LNCAP (cell line): ENCODE data around the gene PRSS23.

Experiments
- CTCF ChIP-seq: fragments of 450-650 bp; IDR thresholded peaks from 2 replicates; pipeline ENCODE4 v1.5.1; 2017; ENCODE audit warnings: mild to moderate bottlenecking

Gene PRSS23

GRCh38 chr11:86765878-86766277 is 34.5 kb upstream of the PRSS23 start:
- TF ChIP-seq CTCF: no peak

DNA sequence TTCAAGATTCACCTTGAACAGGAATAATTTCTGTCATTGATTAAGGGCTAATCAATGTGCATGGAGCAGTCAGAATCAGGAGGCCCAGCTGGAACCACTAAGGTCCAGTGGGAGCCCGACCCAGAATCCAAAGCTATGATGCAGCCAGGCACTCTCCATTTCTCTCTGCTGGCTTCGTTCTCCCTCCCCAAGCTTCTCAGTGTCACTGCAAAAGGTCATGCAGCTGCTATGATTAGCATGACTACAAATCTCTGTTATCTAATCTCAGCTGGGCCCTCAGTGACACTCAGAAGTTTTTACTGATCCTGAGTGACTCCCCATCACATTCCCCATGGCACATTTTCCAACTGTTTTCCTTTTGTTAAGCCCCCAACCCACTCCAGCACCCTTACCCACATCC is 31.1 kb upstream of the PRSS23 start:
- TF ChIP-seq CTCF: no peak

DNA sequence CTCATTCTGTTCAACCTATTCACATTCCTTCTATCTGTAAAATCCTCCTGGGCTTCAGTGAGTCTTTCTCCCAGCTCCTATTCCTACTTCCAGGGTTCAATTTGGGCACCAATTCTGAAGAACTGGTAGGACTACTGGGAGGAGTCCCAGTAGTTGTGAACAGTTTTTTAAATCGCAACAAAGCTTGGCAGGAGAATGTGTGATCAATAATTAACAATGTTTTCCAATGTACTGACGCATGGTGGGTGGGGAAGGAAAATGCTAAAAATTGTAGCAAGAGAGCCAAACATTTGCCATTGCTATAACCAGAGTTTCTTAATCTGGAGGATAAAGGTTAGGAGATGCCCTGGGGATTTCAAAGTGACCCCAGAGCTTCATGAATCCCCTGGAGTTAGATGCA is 27.3 kb upstream of the PRSS23 start:
- TF ChIP-seq CTCF: no peak

DNA sequence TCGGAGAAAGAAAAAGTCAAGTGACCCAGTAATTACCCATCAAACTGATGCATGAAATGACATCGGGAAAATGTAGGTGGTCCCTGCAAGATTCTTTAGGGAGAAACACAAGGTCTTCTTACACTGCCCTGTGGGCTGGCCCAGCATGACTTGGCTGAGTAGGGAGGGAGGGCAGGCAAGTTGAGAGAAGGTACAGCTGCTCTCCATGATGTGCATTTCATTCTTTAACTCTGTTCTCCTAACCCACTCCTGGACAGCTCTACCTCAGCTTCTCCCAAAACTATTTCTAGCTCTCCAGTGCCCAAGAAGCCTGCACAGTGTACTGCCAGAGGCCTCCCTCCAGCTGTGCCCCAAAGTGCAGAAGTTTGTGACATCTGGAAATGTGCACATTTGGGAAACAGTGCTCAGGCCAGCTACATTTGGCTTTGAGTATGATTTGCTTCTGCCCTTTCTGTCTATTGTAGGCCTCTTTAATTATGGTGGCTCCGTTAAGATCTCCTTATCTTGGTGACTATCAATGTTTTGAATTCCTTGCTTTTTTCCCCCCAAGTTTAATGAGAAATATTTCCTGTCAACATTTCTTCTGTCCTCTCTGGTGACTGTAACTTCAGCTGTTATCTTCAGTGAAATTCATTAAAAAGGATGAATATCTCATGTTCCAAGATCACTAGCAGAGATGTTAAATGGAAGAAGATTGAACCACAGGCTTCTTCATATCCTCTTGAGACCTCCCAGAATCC is 26.7 kb upstream of the PRSS23 start:
- TF ChIP-seq CTCF: no peak

- no peak for TF ChIP-seq CTCF
These were observed 25.9 kb upstream of the PRSS23 start for GRCh38 chr11:86774417-86774816.

- TF ChIP-seq CTCF: no peak
These were observed 25.0 kb upstream of the PRSS23 start for GRCh38 chr11:86775361-86775760.

- TF ChIP-seq CTCF: no peak
These were observed 18.8 kb upstream of the PRSS23 start for GRCh38 chr11:86781546-86781945.

- TF ChIP-seq CTCF: no peak
These were observed 17.6 kb upstream of the PRSS23 start for GRCh38 chr11:86782742-86783141.
